Measurements from ENCODE around the gene MYO1G. TPM values are rescaled to one million over a fixed set of nuclear protein-coding genes. Genes with fewer than 3 reads are reported as not detected.

Gene MYO1G
- polyA plus RNA-seq, 2 of the 4 experiments (the other 2 are of a cell fraction) = 0.06 TPM; not detected in 1

- TF ChIP-seq FOSL2 (IDR thresholded peaks at IDR 0.05) (no peak), FOSL2 (CRISPR knock-in tag; IDR thresholded peaks at IDR 0.05) (peak; percentile 85), HOXA7 (CRISPR knock-in tag; IDR thresholded peaks at IDR 0.05) (peak; percentile 75), RFX5 (IDR thresholded peaks at IDR 0.05) (peak; percentile 53; the same call in 1 of the 2 replicates), MAFK (IDR thresholded peaks at IDR 0.05; ENCODE audit: partially characterized antibody) (no peak), ESRRA (IDR thresholded peaks at IDR 0.05; ENCODE audit: borderline replicate concordance, low read length) (no peak), CHD2 (IDR thresholded peaks at IDR 0.05; ENCODE audit: low read length, partially characterized antibody) (no peak), EHMT2 (IDR thresholded peaks at IDR 0.05; ENCODE audit: low read depth) (no peak), GATA3 (IDR thresholded peaks at IDR 0.05; ENCODE audit: borderline replicate concordance) (0 out of 2 replicates have a peak, but pooled peaks have one; percentile 24), HDAC2 (IDR thresholded peaks at IDR 0.05) (no peak), CTCF (IDR thresholded peaks at IDR 0.05) (no peak), REST (IDR thresholded peaks at IDR 0.05) (peak; percentile 44; the same call in 1 of the 2 replicates), HOXB13 (CRISPR knock-in tag; IDR thresholded peaks at IDR 0.05; ENCODE audit: low read depth) (0 out of 2 replicates have a peak, but pooled peaks have one; percentile 52), CEBPB (IDR thresholded peaks at IDR 0.05) (peak; percentile 35 to 71; a peak in 2 of 4 replicates), PHF8 (IDR thresholded peaks at IDR 0.05; ENCODE audit: borderline replicate concordance, low read depth) (peak; percentile 89), SREBF2 (IDR thresholded peaks at IDR 0.05) (no peak), ZNF302 (CRISPR knock-in tag; IDR thresholded peaks at IDR 0.05) (no peak), NR3C1 (IDR thresholded peaks at IDR 0.05) (no peak), MYC (IDR thresholded peaks at IDR 0.05; ENCODE audit: borderline replicate concordance, low read length) (peak; percentile 100), ZSCAN20 (CRISPR knock-in tag; IDR thresholded peaks at IDR 0.05) (no peak), HOXB5 (CRISPR knock-in tag; IDR thresholded peaks at IDR 0.05) (no peak; the same call in 1 of the 2 replicates)
- TF ChIP-seq, protein P1, sequence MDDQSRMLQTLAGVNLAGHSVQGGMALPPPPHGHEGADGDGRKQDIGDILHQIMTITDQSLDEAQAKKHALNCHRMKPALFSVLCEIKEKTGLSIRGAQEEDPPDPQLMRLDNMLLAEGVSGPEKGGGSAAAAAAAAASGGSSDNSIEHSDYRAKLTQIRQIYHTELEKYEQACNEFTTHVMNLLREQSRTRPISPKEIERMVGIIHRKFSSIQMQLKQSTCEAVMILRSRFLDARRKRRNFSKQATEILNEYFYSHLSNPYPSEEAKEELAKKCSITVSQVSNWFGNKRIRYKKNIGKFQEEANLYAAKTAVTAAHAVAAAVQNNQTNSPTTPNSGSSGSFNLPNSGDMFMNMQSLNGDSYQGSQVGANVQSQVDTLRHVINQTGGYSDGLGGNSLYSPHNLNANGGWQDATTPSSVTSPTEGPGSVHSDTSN (IDR thresholded peaks at IDR 0.05) = peak; percentile 69
- TF ChIP-seq, protein P2, sequence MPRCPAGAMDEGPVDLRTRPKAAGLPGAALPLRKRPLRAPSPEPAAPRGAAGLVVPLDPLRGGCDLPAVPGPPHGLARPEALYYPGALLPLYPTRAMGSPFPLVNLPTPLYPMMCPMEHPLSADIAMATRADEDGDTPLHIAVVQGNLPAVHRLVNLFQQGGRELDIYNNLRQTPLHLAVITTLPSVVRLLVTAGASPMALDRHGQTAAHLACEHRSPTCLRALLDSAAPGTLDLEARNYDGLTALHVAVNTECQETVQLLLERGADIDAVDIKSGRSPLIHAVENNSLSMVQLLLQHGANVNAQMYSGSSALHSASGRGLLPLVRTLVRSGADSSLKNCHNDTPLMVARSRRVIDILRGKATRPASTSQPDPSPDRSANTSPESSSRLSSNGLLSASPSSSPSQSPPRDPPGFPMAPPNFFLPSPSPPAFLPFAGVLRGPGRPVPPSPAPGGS (IDR thresholded peaks at IDR 0.05) = peak; percentile 99
- TF ChIP-seq, protein P3, sequence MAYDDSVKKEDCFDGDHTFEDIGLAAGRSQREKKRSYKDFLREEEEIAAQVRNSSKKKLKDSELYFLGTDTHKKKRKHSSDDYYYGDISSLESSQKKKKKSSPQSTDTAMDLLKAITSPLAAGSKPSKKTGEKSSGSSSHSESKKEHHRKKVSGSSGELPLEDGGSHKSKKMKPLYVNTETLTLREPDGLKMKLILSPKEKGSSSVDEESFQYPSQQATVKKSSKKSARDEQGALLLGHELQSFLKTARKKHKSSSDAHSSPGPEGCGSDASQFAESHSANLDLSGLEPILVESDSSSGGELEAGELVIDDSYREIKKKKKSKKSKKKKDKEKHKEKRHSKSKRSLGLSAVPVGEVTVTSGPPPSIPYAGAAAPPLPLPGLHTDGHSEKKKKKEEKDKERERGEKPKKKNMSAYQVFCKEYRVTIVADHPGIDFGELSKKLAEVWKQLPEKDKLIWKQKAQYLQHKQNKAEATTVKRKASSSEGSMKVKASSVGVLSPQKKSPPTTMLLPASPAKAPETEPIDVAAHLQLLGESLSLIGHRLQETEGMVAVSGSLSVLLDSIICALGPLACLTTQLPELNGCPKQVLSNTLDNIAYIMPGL (CRISPR knock-in tag; IDR thresholded peaks at IDR 0.05; ENCODE audit: borderline replicate concordance) = peak; percentile 56; the same call in 1 of the 2 replicates
- TF ChIP-seq, protein P4, sequence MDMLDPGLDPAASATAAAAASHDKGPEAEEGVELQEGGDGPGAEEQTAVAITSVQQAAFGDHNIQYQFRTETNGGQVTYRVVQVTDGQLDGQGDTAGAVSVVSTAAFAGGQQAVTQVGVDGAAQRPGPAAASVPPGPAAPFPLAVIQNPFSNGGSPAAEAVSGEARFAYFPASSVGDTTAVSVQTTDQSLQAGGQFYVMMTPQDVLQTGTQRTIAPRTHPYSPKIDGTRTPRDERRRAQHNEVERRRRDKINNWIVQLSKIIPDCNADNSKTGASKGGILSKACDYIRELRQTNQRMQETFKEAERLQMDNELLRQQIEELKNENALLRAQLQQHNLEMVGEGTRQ (IDR thresholded peaks at IDR 0.05) = no peak
- TF ChIP-seq, protein P5, sequence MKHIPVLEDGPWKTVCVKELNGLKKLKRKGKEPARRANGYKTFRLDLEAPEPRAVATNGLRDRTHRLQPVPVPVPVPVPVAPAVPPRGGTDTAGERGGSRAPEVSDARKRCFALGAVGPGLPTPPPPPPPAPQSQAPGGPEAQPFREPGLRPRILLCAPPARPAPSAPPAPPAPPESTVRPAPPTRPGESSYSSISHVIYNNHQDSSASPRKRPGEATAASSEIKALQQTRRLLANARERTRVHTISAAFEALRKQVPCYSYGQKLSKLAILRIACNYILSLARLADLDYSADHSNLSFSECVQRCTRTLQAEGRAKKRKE (CRISPR knock-in tag; IDR thresholded peaks at IDR 0.05; ENCODE audit: low read depth) = peak; percentile 31; the same call in 1 of the 2 replicates
These were observed 7.6 kb upstream of the MYO1G start (continued) for GRCh38 chr7:44986218-44987053.

All from A549 (cell line).